Measurements from ENCODE around the gene PACRG.

Gene PACRG

GRCh38 chr6:162713974-162714780 lies 13.6 kb upstream of the PACRG start:
- DNase-seq (ENCODE audit: low read depth in 1 of 2, low spot score in 1 of 2), result no peak
- no peak for TF ChIP-seq JUND (IDR thresholded peaks at IDR 0.05; ENCODE audit: low read depth)
- in situ Hi-C loops (cut with HindIII; ENCODE audit: low pct_unique_long_range_greater_than_20kb, low sequenced_read_pairs), result no loop called here

GRCh38 chr6:162715601-162716000 lies 12.2 kb upstream of the PACRG start:
- in situ Hi-C loops (cut with HindIII; ENCODE audit: low pct_unique_long_range_greater_than_20kb, low sequenced_read_pairs), result no loop called here
- TF ChIP-seq JUND (IDR thresholded peaks at IDR 0.05; ENCODE audit: low read depth), result no peak
- no peak for DNase-seq (ENCODE audit: low read depth in 1 of 2, low spot score in 1 of 2)

- TF ChIP-seq JUND (IDR thresholded peaks at IDR 0.05; ENCODE audit: low read depth), result no peak
- in situ Hi-C loops (cut with HindIII; ENCODE audit: low pct_unique_long_range_greater_than_20kb, low sequenced_read_pairs), result no loop called here
- no peak for DNase-seq (ENCODE audit: low read depth in 1 of 2, low spot score in 1 of 2)
Measured at GRCh38 chr6:162719528-162719927, 8.2 kb upstream of the PACRG start.

GRCh38 chr6:162721404-162721687 lies 6.4 kb upstream of the PACRG start:
- in situ Hi-C loops (cut with HindIII; ENCODE audit: low pct_unique_long_range_greater_than_20kb, low sequenced_read_pairs), result no loop called here
- no peak for DNase-seq (ENCODE audit: low read depth in 1 of 2, low spot score in 1 of 2)
- no peak for TF ChIP-seq JUND (IDR thresholded peaks at IDR 0.05; ENCODE audit: low read depth)

GRCh38 chr6:162722226-162722625 lies 5.5 kb upstream of the PACRG start:
- DNase-seq (ENCODE audit: low read depth in 1 of 2, low spot score in 1 of 2), result no peak
- TF ChIP-seq JUND (IDR thresholded peaks at IDR 0.05; ENCODE audit: low read depth), result no peak
- in situ Hi-C loops (cut with HindIII; ENCODE audit: low pct_unique_long_range_greater_than_20kb, low sequenced_read_pairs), result no loop called here

GRCh38 chr6:162722633-162723032 lies 5.1 kb upstream of the PACRG start:
- no peak for TF ChIP-seq JUND (IDR thresholded peaks at IDR 0.05; ENCODE audit: low read depth)
- no peak for DNase-seq (ENCODE audit: low read depth in 1 of 2, low spot score in 1 of 2)
- in situ Hi-C loops (cut with HindIII; ENCODE audit: low pct_unique_long_range_greater_than_20kb, low sequenced_read_pairs), result no loop called here

GRCh38 chr6:162726947-162727321 lies 840 bp upstream of the PACRG start:
- in situ Hi-C loops (cut with HindIII; ENCODE audit: low pct_unique_long_range_greater_than_20kb, low sequenced_read_pairs), result no loop called here
- no peak for TF ChIP-seq JUND (IDR thresholded peaks at IDR 0.05; ENCODE audit: low read depth)
- peak in 1 of 2 experiments; percentile 4 for DNase-seq (ENCODE audit: low read depth in 1 of 2, low spot score in 1 of 2)

GRCh38 chr6:162728197-162728596 lies 423 bp downstream of the PACRG start:
- in situ Hi-C loops (cut with HindIII; ENCODE audit: low pct_unique_long_range_greater_than_20kb, low sequenced_read_pairs), result no loop called here
- DNase-seq (ENCODE audit: low read depth in 1 of 2, low spot score in 1 of 2), result no peak
- no peak for TF ChIP-seq JUND (IDR thresholded peaks at IDR 0.05; ENCODE audit: low read depth)

GRCh38 chr6:162728706-162729105 lies 932 bp downstream of the PACRG start:
- no peak for DNase-seq (ENCODE audit: low read depth in 1 of 2, low spot score in 1 of 2)
- no peak for TF ChIP-seq JUND (IDR thresholded peaks at IDR 0.05; ENCODE audit: low read depth)
- in situ Hi-C loops (cut with HindIII; ENCODE audit: low pct_unique_long_range_greater_than_20kb, low sequenced_read_pairs), result no loop called here

GRCh38 chr6:162730502-162730901 lies 2.7 kb downstream of the PACRG start:
- no peak for TF ChIP-seq JUND (IDR thresholded peaks at IDR 0.05; ENCODE audit: low read depth)
- no peak for DNase-seq (ENCODE audit: low read depth in 1 of 2, low spot score in 1 of 2)
- in situ Hi-C loops (cut with HindIII; ENCODE audit: low pct_unique_long_range_greater_than_20kb, low sequenced_read_pairs), result no loop called here

- no peak for DNase-seq (ENCODE audit: low read depth in 1 of 2, low spot score in 1 of 2)
- no peak for TF ChIP-seq JUND (IDR thresholded peaks at IDR 0.05; ENCODE audit: low read depth)
- in situ Hi-C loops (cut with HindIII; ENCODE audit: low pct_unique_long_range_greater_than_20kb, low sequenced_read_pairs), result no loop called here
Measured at GRCh38 chr6:162733489-162733888, 5.7 kb downstream of the PACRG start.

GRCh38 chr6:162736961-162737360 lies 9.2 kb downstream of the PACRG start:
- in situ Hi-C loops (cut with HindIII; ENCODE audit: low pct_unique_long_range_greater_than_20kb, low sequenced_read_pairs), result no loop called here
- TF ChIP-seq JUND (IDR thresholded peaks at IDR 0.05; ENCODE audit: low read depth), result no peak
- DNase-seq (ENCODE audit: low read depth in 1 of 2, low spot score in 1 of 2), result no peak

GRCh38 chr6:162750776-162751175 lies 23.0 kb downstream of the PACRG start:
- TF ChIP-seq JUND (IDR thresholded peaks at IDR 0.05; ENCODE audit: low read depth), result no peak
- in situ Hi-C loops (cut with HindIII; ENCODE audit: low pct_unique_long_range_greater_than_20kb, low sequenced_read_pairs), result no loop called here
- no peak for DNase-seq (ENCODE audit: low read depth in 1 of 2, low spot score in 1 of 2)

GRCh38 chr6:162751211-162751859 lies 23.6 kb downstream of the PACRG start:
- TF ChIP-seq JUND (IDR thresholded peaks at IDR 0.05; ENCODE audit: low read depth), result no peak
- in situ Hi-C loops (cut with HindIII; ENCODE audit: low pct_unique_long_range_greater_than_20kb, low sequenced_read_pairs), result no loop called here
- DNase-seq (ENCODE audit: low read depth in 1 of 2, low spot score in 1 of 2), result no peak

Measured in T47D (cell line).